Measurements from ENCODE around the gene NT5C2.
"Not testable (repeated sequence)": the region's sequence is repeated elsewhere in the genome, so short reads cannot be mapped to it uniquely, and the experiment has no call there.

Gene NT5C2

GRCh38 chr10:103192089-103192450, 1.0 kb downstream of the NT5C2 start:
- H3K79me2 ChIP-seq (ENCODE audit: insufficient read depth, low read length), result peaks cover 58% of the 10 kb centered on the region
- peaks cover 46% of the 10 kb centered on the region for H4K20me1 ChIP-seq (ENCODE audit: insufficient read depth, low read length, poor library complexity, severe bottlenecking)
- H3K4me3 ChIP-seq (ENCODE audit: low read length, poor library complexity, severe bottlenecking), result peak overlapping the region; percentile 96
- H3K4me1 ChIP-seq (ENCODE audit: insufficient read depth, low read length, poor library complexity, severe bottlenecking), result peaks cover 54% of the 10 kb centered on the region
- H3K9me3 ChIP-seq (ENCODE audit: insufficient read depth, low read depth, low read length), result no peaks in the 10 kb centered on the region
- TF ChIP-seq EZH2phosphoT487 (IDR thresholded peaks at IDR 0.05; ENCODE audit: borderline replicate concordance) (no peak), CTCF (conservative IDR thresholded peaks at IDR 0.05; ENCODE audit: low read length) (no peak)
- H3K9ac ChIP-seq (ENCODE audit: low read depth, low read length, poor library complexity, severe bottlenecking), result peak overlapping the region; percentile 96
- no peaks in the 10 kb centered on the region for H3K9me2 ChIP-seq (replicated peaks; ENCODE audit: low read depth, low read length)
- H3F3A ChIP-seq (ENCODE audit: low read depth), result no peaks in the 10 kb centered on the region
- 0 out of 2 replicates have a peak overlapping the region, but pooled peaks have one; percentile 38 for H2AFZ ChIP-seq (ENCODE audit: low read length)
- no peaks in the 10 kb centered on the region for H3K36me3 ChIP-seq (ENCODE audit: insufficient read depth, low read length)
- no peaks in the 10 kb centered on the region for H3K27me3 ChIP-seq (ENCODE audit: insufficient read depth, low read length, poor library complexity, severe bottlenecking)
- H3K4me2 ChIP-seq (ENCODE audit: low read depth, low read length, poor library complexity, severe bottlenecking), result peak overlapping the region; percentile 99

GRCh38 chr10:103191198-103191597, 1.9 kb downstream of the NT5C2 start:
- Histone ChIP-seq H3K4me2 (ENCODE audit: low read depth, low read length, poor library complexity, severe bottlenecking) (peak overlapping the region; percentile 99), H3K4me3 (ENCODE audit: low read length, poor library complexity, severe bottlenecking) (peak overlapping the region; percentile 96), H3K9ac (ENCODE audit: low read depth, low read length, poor library complexity, severe bottlenecking) (peak overlapping the region; percentile 96), H3K79me2 (ENCODE audit: insufficient read depth, low read length) (peaks cover 67% of the 10 kb centered on the region), H4K20me1 (ENCODE audit: insufficient read depth, low read length, poor library complexity, severe bottlenecking) (peaks cover 54% of the 10 kb centered on the region), H3K4me1 (ENCODE audit: insufficient read depth, low read length, poor library complexity, severe bottlenecking) (peaks cover 50% of the 10 kb centered on the region)
- not testable (repeated sequence) for H3K9me3 ChIP-seq (ENCODE audit: insufficient read depth, low read depth, low read length); H3K36me3 ChIP-seq (ENCODE audit: insufficient read depth, low read length); H2AFZ ChIP-seq (ENCODE audit: low read length); H3F3A ChIP-seq (ENCODE audit: low read depth); H3K9me2 ChIP-seq (replicated peaks; ENCODE audit: low read depth, low read length); H3K27me3 ChIP-seq (ENCODE audit: insufficient read depth, low read length, poor library complexity, severe bottlenecking)

- H3K79me2 ChIP-seq (ENCODE audit: insufficient read depth, low read length), result peaks cover 91% of the 10 kb centered on the region
- no peaks in the 10 kb centered on the region for H3K27me3 ChIP-seq (ENCODE audit: insufficient read depth, low read length, poor library complexity, severe bottlenecking)
- H3K4me2 ChIP-seq (ENCODE audit: low read depth, low read length, poor library complexity, severe bottlenecking), result peak overlapping the region; percentile 66
- H4K20me1 ChIP-seq (ENCODE audit: insufficient read depth, low read length, poor library complexity, severe bottlenecking), result peaks cover 72% of the 10 kb centered on the region
- H3K9ac ChIP-seq (ENCODE audit: low read depth, low read length, poor library complexity, severe bottlenecking), result peak overlapping the region; percentile 8
- H3F3A ChIP-seq (ENCODE audit: low read depth), result no peaks in the 10 kb centered on the region
- H3K36me3 ChIP-seq (ENCODE audit: insufficient read depth, low read length), result no peaks in the 10 kb centered on the region; the same call in 1 of the 2 replicates
- H3K9me3 ChIP-seq (ENCODE audit: insufficient read depth, low read depth, low read length), result no peaks in the 10 kb centered on the region
- H2AFZ ChIP-seq (ENCODE audit: low read length), result no peak overlapping the region
- TF ChIP-seq EZH2phosphoT487 (IDR thresholded peaks at IDR 0.05; ENCODE audit: borderline replicate concordance) (no peak), CTCF (conservative IDR thresholded peaks at IDR 0.05; ENCODE audit: low read length) (no peak)
- peaks cover 69% of the 10 kb centered on the region for H3K4me1 ChIP-seq (ENCODE audit: insufficient read depth, low read length, poor library complexity, severe bottlenecking)
- no peaks in the 10 kb centered on the region for H3K9me2 ChIP-seq (replicated peaks; ENCODE audit: low read depth, low read length)
- peak overlapping the region; percentile 32 for H3K4me3 ChIP-seq (ENCODE audit: low read length, poor library complexity, severe bottlenecking)
These were observed 4.2 kb downstream of the NT5C2 start for GRCh38 chr10:103188853-103189252.

- Histone ChIP-seq H3K36me3 (ENCODE audit: insufficient read depth, low read length) (no peaks in the 10 kb centered on the region; the same call in 1 of the 2 replicates), H3K9ac (ENCODE audit: low read depth, low read length, poor library complexity, severe bottlenecking) (peak overlapping the region; percentile 6), H4K20me1 (ENCODE audit: insufficient read depth, low read length, poor library complexity, severe bottlenecking) (peaks cover 58% of the 10 kb centered on the region), H3K9me2 (replicated peaks; ENCODE audit: low read depth, low read length) (no peaks in the 10 kb centered on the region), H3K27me3 (ENCODE audit: insufficient read depth, low read length, poor library complexity, severe bottlenecking) (no peaks in the 10 kb centered on the region), H3K9me3 (ENCODE audit: insufficient read depth, low read depth, low read length) (no peaks in the 10 kb centered on the region), H2AFZ (ENCODE audit: low read length) (no peak overlapping the region), H3K79me2 (ENCODE audit: insufficient read depth, low read length) (peaks cover 95% of the 10 kb centered on the region), H3K4me1 (ENCODE audit: insufficient read depth, low read length, poor library complexity, severe bottlenecking) (peaks cover 73% of the 10 kb centered on the region), H3K4me3 (ENCODE audit: low read length, poor library complexity, severe bottlenecking) (peak overlapping the region; percentile 49), H3F3A (ENCODE audit: low read depth) (peaks cover 8% of the 10 kb centered on the region; the same call in 1 of the 2 replicates), H3K4me2 (ENCODE audit: low read depth, low read length, poor library complexity, severe bottlenecking) (peak overlapping the region; percentile 66)
- TF ChIP-seq CTCF (conservative IDR thresholded peaks at IDR 0.05; ENCODE audit: low read length), result no peak
- no peak for TF ChIP-seq EZH2phosphoT487 (IDR thresholded peaks at IDR 0.05; ENCODE audit: borderline replicate concordance)
These were observed 6.9 kb downstream of the NT5C2 start for GRCh38 chr10:103186128-103186527.

All from Loucy (cell line).